Pulmonary artery endothelial cell (primary cell): ENCODE measurements around the gene PTPRN2. TPM values are rescaled to one million over a fixed set of nuclear protein-coding genes. Genes with fewer than 3 reads are reported as not detected.

Experiments
- DNase-seq: peaks from one replicate; pipeline ENCODE4 v3.0.0-alpha.2; 2011; ENCODE audit warnings: low read depth, low spot score
- total RNA-seq: library from RNA; depleted of rRNA; stranded (reverse); fragments of >200 nt; gene quantifications from 2 replicates; pipeline ENCODE4 v1.2.3, GENCODE V29; 2014

PTPRN2 gene
- total RNA-seq, 1 donor from 2014 or later = 0.53 TPM

DNA sequence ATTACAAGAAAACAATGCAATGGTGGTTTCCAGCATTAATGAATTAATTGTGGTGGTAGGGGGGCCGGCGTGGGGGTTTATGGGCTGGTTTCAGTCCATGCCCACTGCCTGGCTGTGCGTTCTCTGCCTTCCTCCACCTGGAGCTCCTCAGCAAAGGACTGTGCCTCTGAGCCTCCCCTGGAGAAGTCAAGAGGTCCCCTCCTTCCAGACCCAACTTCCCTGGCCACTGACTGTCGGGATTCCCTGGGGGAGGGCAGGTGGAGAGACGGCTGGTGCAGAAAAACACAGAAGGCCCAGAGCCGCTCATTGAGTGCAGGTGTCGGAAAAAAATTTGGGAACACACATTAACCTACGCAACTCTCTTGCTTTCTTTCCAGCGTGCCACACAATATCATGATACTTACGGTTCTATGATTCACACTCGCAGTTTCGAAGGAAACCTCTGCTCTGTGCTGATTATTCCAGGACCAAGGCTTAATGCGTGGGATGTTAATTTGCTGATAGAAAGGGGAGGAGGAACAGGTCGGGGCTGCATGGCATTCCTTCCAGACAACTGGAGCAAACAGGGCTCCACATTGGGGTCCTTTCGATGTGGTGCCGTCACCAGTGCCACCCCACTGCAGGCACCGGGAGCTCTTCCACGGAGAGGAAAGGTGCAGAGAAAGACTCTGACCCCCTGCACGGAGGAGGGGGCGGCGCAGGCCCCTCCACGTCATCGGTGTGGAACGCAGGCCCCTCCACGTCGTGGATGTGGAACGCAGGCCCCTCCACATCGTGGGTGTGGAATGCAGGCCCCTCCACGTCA is 744.1 kb downstream of the PTPRN2 start:
- no peak for DNase-seq

GRCh38 chr7:157841773-157842370 is 745.8 kb downstream of the PTPRN2 start:
- no peak for DNase-seq

GRCh38 chr7:157840914-157841772 is 746.5 kb downstream of the PTPRN2 start:
- DNase-seq = no peak

DNA sequence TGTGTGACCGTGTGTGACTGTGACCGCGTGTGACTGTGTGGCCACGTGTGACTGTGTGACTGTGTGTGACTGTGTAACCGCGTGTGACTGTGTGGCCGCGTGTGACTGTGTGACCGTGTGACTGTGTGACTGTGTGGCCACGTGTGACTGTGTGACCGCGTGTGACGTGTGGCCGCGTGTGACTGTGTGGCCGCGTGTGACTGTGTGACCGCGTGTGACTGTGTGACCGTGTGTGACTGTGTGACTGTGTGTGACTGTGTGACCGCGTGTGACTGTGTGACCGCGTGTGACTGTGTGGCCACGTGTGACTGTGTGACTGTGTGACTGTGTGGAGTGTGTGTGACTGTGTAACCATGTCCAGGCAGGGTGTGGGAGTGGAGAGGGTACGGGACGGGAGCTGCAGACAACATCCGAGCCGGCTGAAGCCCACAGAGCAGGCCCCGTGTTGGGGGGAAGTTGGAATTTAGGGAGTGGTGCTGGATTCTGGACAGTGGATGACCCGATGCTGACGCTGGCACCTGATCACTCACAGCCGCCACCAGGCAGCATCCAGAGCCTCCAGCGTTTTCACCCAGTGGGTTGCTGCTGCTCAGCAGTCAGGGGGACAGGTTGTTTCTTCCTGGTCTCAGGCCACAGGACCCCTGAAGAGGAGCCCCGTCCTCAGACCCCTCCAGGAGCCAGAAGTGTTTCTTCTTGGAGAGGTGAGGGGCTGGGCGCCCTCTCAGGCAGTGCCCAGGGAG is 747.3 kb downstream of the PTPRN2 start:
- DNase-seq = no peak

DNA sequence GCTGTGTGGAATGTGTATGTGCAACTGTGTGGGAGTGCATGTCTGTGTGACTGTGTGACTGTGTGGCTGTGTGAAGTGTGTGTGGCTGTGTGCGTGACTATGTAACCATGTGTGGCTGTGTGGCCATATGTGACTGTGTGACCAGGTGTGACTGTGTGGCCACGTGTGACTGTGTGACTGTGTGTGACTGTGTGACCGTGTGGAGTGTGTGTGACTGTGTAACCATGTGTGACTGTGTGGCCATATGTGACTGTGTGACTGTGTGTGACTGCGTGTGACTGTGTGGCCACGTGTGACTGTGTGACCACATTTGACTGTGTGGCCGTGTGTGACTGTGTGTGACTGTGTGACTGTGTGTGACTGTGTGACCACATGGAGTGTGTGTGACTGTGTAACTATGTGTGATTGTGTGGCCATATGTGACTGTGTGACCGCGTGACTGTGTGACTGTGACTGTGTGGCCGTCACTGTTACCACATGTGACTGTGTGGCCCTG is 747.9 kb downstream of the PTPRN2 start:
- no peak for DNase-seq

DNA sequence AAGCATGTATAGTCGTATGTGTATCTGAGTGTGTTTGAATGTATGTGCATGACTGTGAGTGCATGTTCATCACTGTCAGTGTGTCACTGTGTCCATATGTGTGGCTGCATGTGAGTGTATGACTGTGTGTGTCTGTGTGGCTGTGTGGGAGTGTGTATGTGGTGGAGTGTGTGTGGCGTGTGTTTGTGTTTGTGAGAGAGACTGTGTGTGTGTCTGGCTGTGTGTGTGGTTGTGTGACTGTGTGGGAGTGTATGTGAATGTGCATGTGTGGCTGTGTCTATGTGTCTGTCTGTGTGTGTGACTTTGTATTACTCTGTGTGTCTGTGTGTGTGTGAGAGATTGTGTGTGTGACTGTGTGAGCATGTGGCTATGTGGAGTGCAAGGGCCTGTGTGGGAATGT is 748.4 kb downstream of the PTPRN2 start:
- DNase-seq = no peak

GRCh38 chr7:157837561-157837960 is 750.1 kb downstream of the PTPRN2 start:
- no peak for DNase-seq

- no peak for DNase-seq
These were observed 750.6 kb downstream of the PTPRN2 start for GRCh38 chr7:157837047-157837446.

GRCh38 chr7:157834501-157835163 is 753.0 kb downstream of the PTPRN2 start:
- no peak for DNase-seq

- no peak for DNase-seq
These were observed 754.6 kb downstream of the PTPRN2 start for GRCh38 chr7:157832866-157833607.

DNA sequence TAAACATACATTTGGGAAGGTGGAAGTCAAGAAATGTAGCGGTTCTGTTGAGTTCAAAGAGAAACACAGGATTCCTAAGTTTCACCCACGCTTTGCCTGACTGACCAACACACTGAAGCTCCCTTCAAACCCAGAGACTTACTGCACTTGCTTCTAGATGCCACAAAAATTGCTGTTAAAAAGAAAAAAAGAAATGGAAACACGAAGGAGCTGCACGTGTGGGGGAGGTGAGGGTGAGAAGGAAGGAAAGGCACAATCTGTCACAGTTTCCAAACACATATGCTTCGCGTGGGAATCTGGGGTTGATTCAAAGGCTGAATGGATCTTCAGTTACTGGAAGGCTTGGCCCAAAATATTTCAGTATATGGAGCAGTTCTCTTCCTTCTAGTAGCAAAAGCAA is 755.2 kb downstream of the PTPRN2 start:
- DNase-seq = no peak

- DNase-seq = no peak
These were observed 755.6 kb downstream of the PTPRN2 start for GRCh38 chr7:157832006-157832405.

DNA sequence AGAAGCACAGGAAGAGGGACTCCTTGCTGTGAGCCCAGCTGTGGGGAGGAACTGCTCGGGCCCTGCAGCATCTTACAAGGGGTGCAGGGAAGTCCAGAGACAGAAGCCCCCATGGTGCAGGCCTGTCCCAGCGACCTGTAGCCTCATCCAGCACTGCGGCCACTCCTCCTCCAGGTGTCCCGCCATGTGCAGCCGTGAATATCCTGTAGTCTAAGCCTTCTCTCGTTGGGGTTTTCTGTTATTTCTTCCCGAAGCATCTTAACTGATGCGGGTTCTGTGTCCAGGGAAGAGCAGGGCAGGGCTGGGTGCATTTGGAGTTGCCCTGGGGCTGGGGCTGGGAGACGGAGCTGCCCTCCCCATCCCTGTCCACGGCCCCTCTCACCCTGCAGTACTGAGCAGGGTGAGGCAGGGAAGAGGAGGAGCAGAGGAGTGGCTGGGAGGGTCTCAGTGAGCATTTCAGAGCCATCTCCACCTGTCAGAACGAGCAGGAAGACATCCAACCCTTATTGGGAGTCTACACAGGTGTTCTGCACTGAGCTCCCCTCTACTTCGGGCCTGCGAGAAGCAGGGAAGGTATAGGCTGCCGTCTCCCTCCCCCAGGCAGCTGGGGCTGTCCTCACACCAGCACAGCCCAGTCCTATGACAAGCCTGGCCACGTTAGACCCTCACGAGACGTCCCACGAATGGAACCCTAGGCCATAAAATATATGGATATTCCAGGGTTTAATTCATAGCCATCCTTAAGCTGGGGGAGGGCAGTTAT is 756.3 kb downstream of the PTPRN2 start:
- DNase-seq = no peak

- no peak for DNase-seq
These were observed 757.3 kb downstream of the PTPRN2 start for GRCh38 chr7:157830331-157830730.

GRCh38 chr7:157829491-157829890 is 758.1 kb downstream of the PTPRN2 start:
- DNase-seq = no peak

GRCh38 chr7:157828881-157829280 is 758.7 kb downstream of the PTPRN2 start:
- DNase-seq = no peak

- DNase-seq = no peak
These were observed 759.4 kb downstream of the PTPRN2 start for GRCh38 chr7:157828190-157828589.

DNA sequence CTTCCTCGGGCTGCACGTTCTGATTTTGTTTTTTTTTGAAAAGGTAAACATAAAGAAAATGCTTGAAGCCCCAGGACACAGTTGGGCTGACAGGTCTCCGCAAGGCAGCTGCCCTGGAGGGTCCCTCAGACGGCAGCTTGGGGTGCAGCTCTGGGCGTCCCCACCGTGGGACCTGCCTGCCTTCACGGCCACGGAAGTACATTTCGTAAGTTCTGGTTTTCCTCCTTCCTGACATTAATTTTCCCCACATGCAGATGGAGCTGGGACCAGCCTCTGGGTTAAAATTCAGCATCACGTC is 759.8 kb downstream of the PTPRN2 start:
- no peak for DNase-seq

- no peak for DNase-seq
These were observed 760.4 kb downstream of the PTPRN2 start for GRCh38 chr7:157827045-157827862.
